Measurements from ENCODE around the gene OSBPL8.

- no peak for TF ChIP-seq EZH2 (IDR thresholded peaks at IDR 0.05)
- TF ChIP-seq POLR2AphosphoS5 (IDR thresholded peaks at IDR 0.05; ENCODE audit: borderline replicate concordance, low read depth, low read length) = no peak
Observed at GRCh38 chr12:76532520-76532919, 27.1 kb downstream of the OSBPL8 start.

Data from SK-N-MC (cell line).